NT2/D1 (cell line): ENCODE results near the gene MAML1.
"Not testable (repeated sequence)": the region's sequence is repeated elsewhere in the genome, so short reads cannot be mapped to it uniquely, and the experiment has no call there.

Source experiments
- DNase-seq: peaks from one replicate; pipeline ENCODE4 v3.0.0-alpha.2; 2011; ENCODE audit warnings: low read depth, low spot score
- H3K27me3 ChIP-seq: 2 replicates; pipeline ENCODE4 v1.6.0; 2011; ENCODE audit warnings: mild to moderate bottlenecking; ENCODE audit not compliant: insufficient read length, insufficient read depth
- H3K36me3 ChIP-seq: 2 replicates; pipeline ENCODE4 v1.6.1; 2011; ENCODE audit warnings: mild to moderate bottlenecking, low read length, mixed read lengths; ENCODE audit not compliant: insufficient read depth, insufficient read length
- H3K4me1 ChIP-seq: 2 replicates; pipeline ENCODE4 v1.5.1; 2011; ENCODE audit not compliant: insufficient read depth, insufficient read length
- H3K4me3 ChIP-seq: 2 replicates; pipeline ENCODE4 v1.5.1; 2011; ENCODE audit warnings: low read depth; ENCODE audit not compliant: insufficient read length
- H3K9ac ChIP-seq: 2 replicates; pipeline ENCODE4 v1.6.0; 2011; ENCODE audit warnings: low read depth; ENCODE audit not compliant: insufficient read length
- H3K9me3 ChIP-seq: 2 replicates; pipeline ENCODE4 v1.5.1; 2011; ENCODE audit warnings: mild to moderate bottlenecking, low read length; ENCODE audit not compliant: insufficient read depth
- SUZ12 ChIP-seq: IDR thresholded peaks from 2 replicates; pipeline ENCODE4 v1.6.1; 2011; ENCODE audit not compliant: insufficient read length, insufficient read depth; ENCODE audit errors: extremely low read depth
- YY1 ChIP-seq: IDR thresholded peaks from 2 replicates; pipeline ENCODE4 v1.6.1; 2011; ENCODE audit not compliant: insufficient read length, insufficient read depth
- ZNF274 ChIP-seq: IDR thresholded peaks from 2 replicates; pipeline ENCODE4 v1.6.1; 2011; ENCODE audit warnings: mild to moderate bottlenecking, low read depth, low read length

MAML1 gene

GRCh38 chr5:179732412-179732917 is at the start of gene MAML1:
MAML1 (plus strand) TSS chr5:179732822; CDS start chr5:179733113, 291 bp downstream.
- Histone ChIP-seq H3K9ac (peak within 1 kb of the TSS; percentile 97), H3K4me1 (no peaks in the 10 kb centered on the region), H3K4me3 (peak within 1 kb of the TSS; percentile 89), H3K9me3 (no peaks in the 10 kb centered on the region), H3K27me3 (no peaks in the 10 kb centered on the region), H3K36me3 (peaks cover 47% of the 10 kb centered on the region)
- DNase-seq: peak; percentile 97
- peak; percentile 53 for TF ChIP-seq YY1
- TF ChIP-seq SUZ12: no peak

- DNase-seq, H3K9me3 ChIP-seq, H3K4me3 ChIP-seq, H3K36me3 ChIP-seq, H3K9ac ChIP-seq, H3K27me3 ChIP-seq, H3K4me1 ChIP-seq: not testable (repeated sequence)
Observed at GRCh38 chr5:179689212-179689611, 43.4 kb upstream of the MAML1 start.

GRCh38 chr5:179694561-179694960 is 38.1 kb upstream of the MAML1 start:
- no peaks in the 10 kb centered on the region for H3K27me3 ChIP-seq
- no peak overlapping the region for H3K4me3 ChIP-seq
- peaks cover 2% of the 10 kb centered on the region for H3K36me3 ChIP-seq
- H3K9me3 ChIP-seq: no peaks in the 10 kb centered on the region
- H3K9ac ChIP-seq: no peak overlapping the region
- DNase-seq: no peak
- H3K4me1 ChIP-seq: no peaks in the 10 kb centered on the region
- TF ChIP-seq SUZ12: no peak
- TF ChIP-seq YY1: no peak
- no peak for TF ChIP-seq ZNF274

- H3K27me3 ChIP-seq: no peaks in the 10 kb centered on the region
- no peak overlapping the region for H3K4me3 ChIP-seq
- no peak for DNase-seq
- TF ChIP-seq ZNF274 (no peak), SUZ12 (no peak), YY1 (no peak)
- peaks cover 13% of the 10 kb centered on the region for H3K36me3 ChIP-seq
- no peaks in the 10 kb centered on the region for H3K9me3 ChIP-seq
- H3K9ac ChIP-seq: no peak overlapping the region
- no peaks in the 10 kb centered on the region for H3K4me1 ChIP-seq
Observed at GRCh38 chr5:179696603-179697002, 36.0 kb upstream of the MAML1 start.

GRCh38 chr5:179697108-179697507 is 35.5 kb upstream of the MAML1 start:
- TF ChIP-seq YY1 (no peak), SUZ12 (no peak), ZNF274 (no peak)
- Histone ChIP-seq H3K27me3 (no peaks in the 10 kb centered on the region), H3K36me3 (peaks cover 17% of the 10 kb centered on the region), H3K4me1 (no peaks in the 10 kb centered on the region), H3K9me3 (no peaks in the 10 kb centered on the region), H3K9ac (no peak overlapping the region), H3K4me3 (no peak overlapping the region)
- no peak for DNase-seq

- H3K27me3 ChIP-seq, DNase-seq, H3K9me3 ChIP-seq, H3K9ac ChIP-seq, H3K4me1 ChIP-seq: not testable (repeated sequence)
- Histone ChIP-seq H3K36me3 (peaks cover 19% of the 10 kb centered on the region), H3K4me3 (peak overlapping the region; percentile 62)
Observed at GRCh38 chr5:179697543-179697942, 35.1 kb upstream of the MAML1 start.

- Histone ChIP-seq H3K27me3 (no peaks in the 10 kb centered on the region), H3K36me3 (peaks cover 25% of the 10 kb centered on the region), H3K9ac (peak overlapping the region; percentile 95), H3K4me3 (peak overlapping the region; percentile 86), H3K4me1 (no peaks in the 10 kb centered on the region), H3K9me3 (no peaks in the 10 kb centered on the region)
- TF ChIP-seq ZNF274 (no peak), SUZ12 (no peak), YY1 (no peak)
- peak; percentile 97 for DNase-seq
Observed at GRCh38 chr5:179697993-179698934, 34.4 kb upstream of the MAML1 start.
